Measurements from ENCODE around the gene S100A10. TPM values are rescaled to one million over a fixed set of nuclear protein-coding genes. Genes with fewer than 3 reads are reported as not detected.

S100A10 gene
- total RNA-seq, 1 experiment from 2014 or later = 1,694 TPM

DNA sequence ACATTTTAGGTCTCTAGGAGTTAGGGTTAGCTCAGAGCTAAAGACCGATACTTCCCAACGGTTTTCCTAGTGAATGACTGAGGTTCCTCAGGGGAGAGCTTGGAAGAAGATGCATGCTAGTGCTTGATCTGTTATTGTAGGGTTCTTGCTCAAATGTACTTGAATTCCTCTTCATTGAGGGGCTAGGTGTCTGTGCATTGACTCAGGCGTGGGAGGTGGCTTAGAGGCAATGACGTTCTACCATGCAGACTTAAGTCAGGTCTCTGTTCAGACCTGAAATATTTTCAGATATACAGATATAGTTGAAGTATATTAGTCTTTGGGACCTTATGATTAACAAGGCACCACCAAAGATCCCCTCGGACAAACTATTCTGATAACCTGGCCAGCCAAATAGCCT, 23.5 kb downstream of the S100A10 start:
- intact Hi-C loops (cut with micrococcal nuclease) = no loop called here
- H3K27me3 Mint-ChIP-seq (ENCODE audit: insufficient read depth, unreplicated experiment) = no peaks in the 10 kb centered on the region
- H3K9me3 Mint-ChIP-seq (ENCODE audit: unreplicated experiment) = no peaks in the 10 kb centered on the region
- POLR2A ChIA-PET = interaction anchor here (0.6 to 20.9 kb wide), 13 partner anchors 16 to 530 kb away, joined by 3 to 1089 read pairs (median 6); partner anchors contain the start of genes S100A10, S100A11 and THEM4
- CTCF ChIA-PET = interaction anchor here (0.6 to 12.6 kb wide), 16 partner anchors 10 to 488 kb away, joined by 3 to 543 read pairs (median 4); partner anchors contain the start of gene S100A10
- no peak overlapping the region for H3K4me3 Mint-ChIP-seq (ENCODE audit: unreplicated experiment)
- H3K4me1 Mint-ChIP-seq (ENCODE audit: insufficient read depth, unreplicated experiment) = peaks cover 46% of the 10 kb centered on the region
- DNase-seq (ENCODE audit: unreplicated experiment) = no peak
- TF ChIP-seq, protein P1, sequence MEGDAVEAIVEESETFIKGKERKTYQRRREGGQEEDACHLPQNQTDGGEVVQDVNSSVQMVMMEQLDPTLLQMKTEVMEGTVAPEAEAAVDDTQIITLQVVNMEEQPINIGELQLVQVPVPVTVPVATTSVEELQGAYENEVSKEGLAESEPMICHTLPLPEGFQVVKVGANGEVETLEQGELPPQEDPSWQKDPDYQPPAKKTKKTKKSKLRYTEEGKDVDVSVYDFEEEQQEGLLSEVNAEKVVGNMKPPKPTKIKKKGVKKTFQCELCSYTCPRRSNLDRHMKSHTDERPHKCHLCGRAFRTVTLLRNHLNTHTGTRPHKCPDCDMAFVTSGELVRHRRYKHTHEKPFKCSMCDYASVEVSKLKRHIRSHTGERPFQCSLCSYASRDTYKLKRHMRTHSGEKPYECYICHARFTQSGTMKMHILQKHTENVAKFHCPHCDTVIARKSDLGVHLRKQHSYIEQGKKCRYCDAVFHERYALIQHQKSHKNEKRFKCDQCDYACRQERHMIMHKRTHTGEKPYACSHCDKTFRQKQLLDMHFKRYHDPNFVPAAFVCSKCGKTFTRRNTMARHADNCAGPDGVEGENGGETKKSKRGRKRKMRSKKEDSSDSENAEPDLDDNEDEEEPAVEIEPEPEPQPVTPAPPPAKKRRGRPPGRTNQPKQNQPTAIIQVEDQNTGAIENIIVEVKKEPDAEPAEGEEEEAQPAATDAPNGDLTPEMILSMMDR (IDR thresholded peaks at IDR 0.05; ENCODE audit: unreplicated experiment) = no peak
- no peaks in the 10 kb centered on the region for H3K36me3 Mint-ChIP-seq (ENCODE audit: insufficient read depth, unreplicated experiment)
- BruUV-seq (replicated peaks) = no TSS peak
- H3K27ac Mint-ChIP-seq (ENCODE audit: low read depth, unreplicated experiment) = no peak overlapping the region

DNA sequence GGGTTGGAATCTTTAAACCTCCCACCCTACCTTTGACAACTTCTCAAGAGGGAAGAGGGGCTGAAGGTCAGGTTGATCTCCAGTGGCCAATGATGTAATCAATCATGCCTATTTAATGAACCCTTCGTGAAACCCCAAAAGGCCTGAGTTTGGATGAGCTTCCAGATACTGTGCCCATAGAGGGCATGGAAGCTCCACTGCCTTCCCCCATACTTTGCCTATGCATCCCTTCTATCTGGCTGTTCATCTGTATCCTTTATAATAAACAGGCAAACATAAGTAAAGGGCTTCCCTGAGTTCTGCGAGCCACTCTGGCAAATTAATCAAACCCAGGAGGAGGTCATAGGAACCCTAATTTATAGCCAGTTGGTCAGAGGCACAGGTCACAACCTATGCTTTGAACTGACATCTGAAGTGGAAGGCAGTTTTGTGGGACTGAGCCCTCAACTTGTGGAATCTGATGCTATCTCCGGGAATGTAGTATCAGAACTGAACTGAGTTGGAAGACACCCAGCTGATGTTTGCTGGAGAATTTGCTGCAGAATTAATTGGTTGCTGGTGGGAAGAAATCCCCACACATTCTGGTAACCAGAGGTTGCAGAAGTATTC, 24.8 kb downstream of the S100A10 start:
- intact Hi-C loops (cut with micrococcal nuclease) = loop anchor here (1.0 to 2.0 kb wide), 8 partner anchors 22 to 173 kb away; partner anchors contain the start of gene THEM4
- TF ChIP-seq, protein P1 (IDR thresholded peaks at IDR 0.05; ENCODE audit: unreplicated experiment) = peak; percentile 18
- Mint-ChIP-seq H3K36me3 (ENCODE audit: insufficient read depth, unreplicated experiment) (no peaks in the 10 kb centered on the region), H3K27ac (ENCODE audit: low read depth, unreplicated experiment) (no peak overlapping the region), H3K27me3 (ENCODE audit: insufficient read depth, unreplicated experiment) (no peaks in the 10 kb centered on the region), H3K4me1 (ENCODE audit: insufficient read depth, unreplicated experiment) (peaks cover 37% of the 10 kb centered on the region), H3K9me3 (ENCODE audit: unreplicated experiment) (no peaks in the 10 kb centered on the region), H3K4me3 (ENCODE audit: unreplicated experiment) (no peak overlapping the region)
- peak; percentile 56 for DNase-seq (ENCODE audit: unreplicated experiment)
- CTCF ChIA-PET = interaction anchor here (0.6 to 12.6 kb wide), 23 partner anchors 10 to 548 kb away, joined by 3 to 543 read pairs (median 6); partner anchors contain the start of genes S100A10, S100A11 and THEM4
- POLR2A ChIA-PET = interaction anchor here (1.0 to 20.9 kb wide), 15 partner anchors 14 to 80 kb away, joined by 3 to 1089 read pairs (median 6); partner anchors contain the start of genes S100A10, S100A11 and THEM4
- BruUV-seq (replicated peaks) = no TSS peak

DNA sequence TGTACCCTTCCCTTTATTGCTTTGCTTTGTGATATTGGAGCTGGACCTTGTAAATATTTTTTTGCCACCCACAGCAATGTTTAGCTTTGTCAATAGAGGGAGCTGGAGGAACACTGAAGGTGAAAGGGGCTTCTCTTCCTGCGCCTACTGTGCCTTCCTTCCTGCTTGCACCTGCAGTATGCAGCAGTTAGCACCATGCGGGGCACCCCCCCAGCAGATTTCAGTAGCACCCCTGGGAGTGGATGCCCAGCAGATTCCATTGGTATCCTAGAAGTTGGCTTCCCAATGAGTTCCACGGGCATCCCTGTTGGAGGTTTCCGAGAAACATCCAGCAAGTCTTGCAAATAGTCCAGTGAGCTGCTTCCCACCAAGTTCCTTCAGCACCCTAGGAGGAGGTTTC, 25.6 kb downstream of the S100A10 start:
- TF ChIP-seq, protein P1 (IDR thresholded peaks at IDR 0.05; ENCODE audit: unreplicated experiment) = peak; percentile 91
- intact Hi-C loops (cut with micrococcal nuclease) = loop anchor here (1.0 to 2.0 kb wide), 8 partner anchors 21 to 174 kb away; partner anchors contain the start of gene THEM4
- no peaks in the 10 kb centered on the region for H3K27me3 Mint-ChIP-seq (ENCODE audit: insufficient read depth, unreplicated experiment)
- CTCF ChIA-PET = interaction anchor here (0.6 to 12.6 kb wide), 35 partner anchors 8 to 547 kb away, joined by 3 to 543 read pairs (median 6); partner anchors contain the start of genes S100A10, S100A11 and THEM4
- H3K36me3 Mint-ChIP-seq (ENCODE audit: insufficient read depth, unreplicated experiment) = no peaks in the 10 kb centered on the region
- no TSS peak for BruUV-seq (replicated peaks)
- H3K4me1 Mint-ChIP-seq (ENCODE audit: insufficient read depth, unreplicated experiment) = peaks cover 34% of the 10 kb centered on the region
- POLR2A ChIA-PET = interaction anchor here (0.6 to 20.9 kb wide), 16 partner anchors 9 to 81 kb away, joined by 3 to 1089 read pairs (median 5); partner anchors contain the start of genes S100A10, S100A11 and THEM4
- no peak overlapping the region for H3K4me3 Mint-ChIP-seq (ENCODE audit: unreplicated experiment)
- H3K9me3 Mint-ChIP-seq (ENCODE audit: unreplicated experiment) = no peaks in the 10 kb centered on the region
- peak; percentile 86 for DNase-seq (ENCODE audit: unreplicated experiment)
- no peak overlapping the region for H3K27ac Mint-ChIP-seq (ENCODE audit: low read depth, unreplicated experiment)

DNA sequence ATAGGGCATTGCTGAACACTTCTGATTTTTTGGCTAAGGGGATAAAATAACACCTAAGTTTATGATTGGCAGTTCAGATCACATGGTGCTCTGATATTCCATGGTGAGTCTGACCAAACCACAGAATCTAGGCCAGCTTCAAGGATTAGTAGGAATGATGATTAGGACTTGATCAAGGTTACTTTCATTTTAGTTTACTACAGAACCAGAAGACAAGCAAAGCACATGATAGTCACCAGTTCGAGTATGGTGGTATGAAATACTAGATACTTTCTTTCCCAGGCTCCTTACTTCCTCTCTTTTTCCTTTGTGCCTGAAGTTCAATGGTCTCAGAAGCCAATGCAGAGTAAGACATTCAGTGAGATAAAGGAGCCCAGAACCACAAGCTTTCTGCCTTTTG, 26.6 kb downstream of the S100A10 start:
- intact Hi-C loops (cut with micrococcal nuclease) = no loop called here
- DNase-seq (ENCODE audit: unreplicated experiment) = no peak
- TF ChIP-seq, protein P1 (IDR thresholded peaks at IDR 0.05; ENCODE audit: unreplicated experiment) = no peak
- H3K9me3 Mint-ChIP-seq (ENCODE audit: unreplicated experiment) = no peaks in the 10 kb centered on the region
- H3K4me3 Mint-ChIP-seq (ENCODE audit: unreplicated experiment) = no peak overlapping the region
- CTCF ChIA-PET = interaction anchor here (0.6 to 12.6 kb wide), 20 partner anchors 10 to 218 kb away, joined by 3 to 543 read pairs (median 9); partner anchors contain the start of genes S100A10 and THEM4
- POLR2A ChIA-PET = interaction anchor here (0.7 to 20.9 kb wide), 8 partner anchors 14 to 139 kb away, joined by 3 to 1089 read pairs (median 44); partner anchors contain the start of genes S100A10 and S100A11
- peaks cover 25% of the 10 kb centered on the region for H3K4me1 Mint-ChIP-seq (ENCODE audit: insufficient read depth, unreplicated experiment)
- no peaks in the 10 kb centered on the region for H3K36me3 Mint-ChIP-seq (ENCODE audit: insufficient read depth, unreplicated experiment)
- BruUV-seq (replicated peaks) = no TSS peak
- H3K27me3 Mint-ChIP-seq (ENCODE audit: insufficient read depth, unreplicated experiment) = no peaks in the 10 kb centered on the region
- H3K27ac Mint-ChIP-seq (ENCODE audit: low read depth, unreplicated experiment) = no peak overlapping the region

Data from MCF 10A (cell line).